HG02759 (cell line): ENCODE results near the gene ABCC3.

ENCODE experiments used
- ATAC-seq: cut with Tn5 transposase; IDR thresholded peaks from one replicate; pipeline ENCODE4 v1.9.1; 2021; ENCODE audit warnings: mild to moderate bottlenecking, moderate library complexity; ENCODE audit not compliant: unreplicated experiment

Gene ABCC3

GRCh38 chr17:50682441-50682840, 47.8 kb downstream of the ABCC3 start:
- no peak for ATAC-seq

- no peak for ATAC-seq
These were observed 48.3 kb downstream of the ABCC3 start for GRCh38 chr17:50682938-50683337.

- ATAC-seq = no peak
These were observed 49.0 kb downstream of the ABCC3 start for GRCh38 chr17:50683434-50684287.

GRCh38 chr17:50684288-50684611, 49.6 kb downstream of the ABCC3 start:
- no peak for ATAC-seq

- ATAC-seq = no peak
These were observed 50.1 kb downstream of the ABCC3 start for GRCh38 chr17:50684612-50685333.

- no peak for ATAC-seq
These were observed 50.6 kb downstream of the ABCC3 start for GRCh38 chr17:50685334-50685665.

GRCh38 chr17:50685691-50686493, 51.2 kb downstream of the ABCC3 start:
- no peak for ATAC-seq

- no peak for ATAC-seq
These were observed 52.0 kb downstream of the ABCC3 start for GRCh38 chr17:50686494-50687199.

GRCh38 chr17:50687200-50688066, 52.8 kb downstream of the ABCC3 start:
- no peak for ATAC-seq

- ATAC-seq = no peak
These were observed 53.6 kb downstream of the ABCC3 start for GRCh38 chr17:50688245-50688644.

GRCh38 chr17:50689251-50689650, 54.6 kb downstream of the ABCC3 start:
- no peak for ATAC-seq

GRCh38 chr17:50689956-50690886, 55.5 kb downstream of the ABCC3 start:
- no peak for ATAC-seq

GRCh38 chr17:50690887-50691549, 56.3 kb downstream of the ABCC3 start:
- no peak for ATAC-seq

- no peak for ATAC-seq
These were observed 57.1 kb downstream of the ABCC3 start for GRCh38 chr17:50691550-50692447.

- ATAC-seq = no peak
These were observed 57.9 kb downstream of the ABCC3 start for GRCh38 chr17:50692448-50693035.

- ATAC-seq = no peak
These were observed 58.5 kb downstream of the ABCC3 start for GRCh38 chr17:50693036-50693682.
